ENCODE data around the gene MECP2.
A peak's percentile ranks its signal among the peaks of the same experiment; 100 is the strongest.

The MECP2 gene

GRCh38 chrX:154059231-154059630 is 38.3 kb downstream of the MECP2 start:
- DNase-seq = no peak

DNA sequence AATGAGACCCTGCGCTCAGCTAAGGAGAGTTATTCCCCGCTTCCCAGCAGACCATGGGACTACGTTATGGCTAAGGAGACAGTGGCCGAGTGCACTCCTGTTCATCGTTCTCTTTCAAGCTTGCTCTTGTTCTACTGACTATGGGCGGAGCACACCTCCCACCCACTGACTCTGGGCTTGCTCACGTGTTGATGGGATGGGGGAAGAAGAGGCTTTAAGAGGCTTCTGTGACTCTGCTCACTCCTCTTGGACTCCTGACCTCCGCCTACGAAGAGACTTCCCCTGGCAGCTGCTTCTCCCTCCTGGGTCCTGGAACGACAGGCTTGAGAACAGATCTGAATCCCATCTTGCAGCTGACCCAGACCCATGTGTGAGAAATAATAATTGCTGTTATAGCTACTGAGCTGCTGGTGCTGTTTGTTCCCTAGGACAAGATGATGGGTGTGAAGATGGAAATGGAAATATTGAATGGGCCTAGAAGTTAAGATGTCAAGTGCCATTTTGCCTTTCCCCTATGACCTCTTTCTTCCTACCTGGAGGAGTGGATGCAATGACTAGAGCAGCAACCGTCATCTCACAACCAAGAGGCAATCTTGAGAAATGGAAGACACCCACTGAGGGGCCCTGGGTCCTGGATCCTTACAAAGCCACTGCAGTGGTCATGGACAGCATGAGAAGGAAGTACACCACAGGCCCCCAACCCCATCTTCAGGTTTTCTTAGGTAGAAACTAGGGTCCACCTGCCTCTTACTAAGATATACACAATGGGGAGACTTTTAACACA is 39.1 kb downstream of the MECP2 start:
- DNase-seq = no peak

DNA sequence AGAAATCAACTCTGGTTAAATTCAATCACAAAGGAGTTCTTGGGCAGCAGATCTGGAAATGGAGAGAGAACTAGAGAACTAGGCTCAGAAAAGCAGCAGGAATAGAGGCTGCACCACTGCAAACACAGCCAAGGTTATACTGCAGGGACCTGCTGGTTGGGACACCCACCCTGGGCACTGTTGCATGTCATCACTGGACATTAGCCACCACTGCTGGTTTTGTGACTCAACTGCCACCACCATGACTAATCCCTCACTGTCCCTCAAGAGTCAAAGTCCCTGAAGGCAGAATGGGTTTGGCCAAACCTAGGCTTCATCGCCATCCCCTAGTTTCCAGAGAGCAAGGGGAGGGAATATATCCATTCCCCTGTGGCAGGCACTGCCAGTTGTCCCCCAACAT is 39.7 kb downstream of the MECP2 start:
- DNase-seq = no peak

DNA sequence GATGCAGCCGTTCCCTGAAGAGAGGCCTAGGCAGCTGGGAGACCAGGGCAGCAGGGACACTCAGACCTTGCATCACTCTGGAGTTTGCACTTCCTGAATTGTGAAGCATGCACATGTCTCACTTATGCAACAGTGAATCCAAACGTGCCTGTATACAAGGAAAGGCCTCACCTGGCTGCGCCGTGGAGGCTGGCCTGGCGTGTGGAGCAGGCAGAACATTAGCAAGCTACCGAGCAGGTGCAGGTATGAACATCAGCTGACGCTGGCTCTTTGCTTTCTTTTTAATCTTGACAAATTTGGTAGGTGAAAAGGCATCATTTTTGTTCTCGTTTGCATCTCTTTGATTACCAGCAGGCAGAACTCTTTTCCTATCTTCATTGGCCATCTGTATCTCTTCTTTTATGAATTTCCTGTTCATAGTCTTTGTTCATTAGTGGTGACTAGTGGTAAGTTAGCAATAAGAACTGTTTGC is 40.7 kb downstream of the MECP2 start:
- no peak for DNase-seq

DNA sequence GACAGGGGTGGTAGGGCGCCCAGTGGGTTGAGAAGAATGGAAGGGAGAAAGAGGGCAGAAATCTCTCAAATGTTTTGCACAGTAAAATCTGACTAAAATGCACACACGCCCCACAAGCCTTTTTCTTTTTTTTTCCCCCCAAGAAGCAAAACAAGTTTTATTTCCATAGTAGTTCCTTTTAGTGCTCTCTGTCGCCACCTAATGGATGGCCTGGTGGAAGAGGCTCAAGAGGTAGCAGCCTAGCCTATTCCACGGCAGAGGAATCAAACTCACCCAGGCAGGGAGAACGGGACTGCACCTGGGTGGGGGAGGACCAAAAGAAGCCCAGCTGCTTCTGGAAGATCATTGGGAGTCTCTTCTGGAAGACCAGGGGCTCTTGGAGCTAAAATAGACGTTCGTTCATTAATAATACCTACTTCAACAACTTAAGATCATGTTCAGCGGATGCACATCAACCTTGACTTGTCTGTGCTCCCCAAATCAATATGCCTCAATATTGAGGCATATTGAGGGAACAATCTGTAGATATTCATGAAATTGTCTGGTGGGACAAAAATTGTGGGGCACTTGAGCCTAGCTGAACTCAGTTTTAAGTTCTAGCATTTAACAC is 46.2 kb downstream of the MECP2 start:
- peak; percentile 1 for DNase-seq

GRCh38 chrX:154050113-154050495 is 47.4 kb downstream of the MECP2 start:
- no peak for DNase-seq

GRCh38 chrX:154049209-154050112 is 48.1 kb downstream of the MECP2 start:
- DNase-seq = no peak

GRCh38 chrX:154048398-154048797 is 49.1 kb downstream of the MECP2 start:
- no peak for DNase-seq

DNA sequence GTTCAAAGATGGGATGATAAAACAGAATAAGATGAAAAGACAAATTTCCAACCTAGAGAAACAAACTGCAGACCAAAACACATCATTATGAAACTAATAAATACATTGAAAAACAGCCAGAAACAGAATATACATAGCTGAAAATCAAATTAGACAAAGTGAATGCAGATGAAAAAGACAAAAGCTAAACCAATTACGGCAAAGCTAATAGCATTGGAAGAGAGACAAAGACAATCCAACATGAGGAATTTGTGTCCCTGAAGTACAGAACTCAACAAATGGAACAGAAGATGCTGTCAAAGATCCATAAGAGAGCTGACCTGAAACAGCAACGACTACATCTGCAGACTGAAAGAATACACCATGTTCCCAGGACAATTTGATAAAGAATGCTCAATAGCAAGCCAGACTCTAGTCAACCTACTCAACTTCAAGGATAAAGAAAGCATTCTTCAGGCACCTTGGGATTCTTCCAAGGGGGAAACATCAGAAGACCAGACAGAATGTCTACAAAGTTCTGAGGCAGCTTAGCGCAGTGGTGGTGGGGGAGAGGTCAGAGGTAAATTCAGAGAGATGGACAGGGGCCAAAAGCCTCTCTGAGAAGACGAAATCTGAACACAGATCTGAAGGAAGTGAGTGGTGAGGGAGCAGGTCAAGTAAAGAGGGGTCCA is 50.4 kb downstream of the MECP2 start:
- no peak for DNase-seq

DNA sequence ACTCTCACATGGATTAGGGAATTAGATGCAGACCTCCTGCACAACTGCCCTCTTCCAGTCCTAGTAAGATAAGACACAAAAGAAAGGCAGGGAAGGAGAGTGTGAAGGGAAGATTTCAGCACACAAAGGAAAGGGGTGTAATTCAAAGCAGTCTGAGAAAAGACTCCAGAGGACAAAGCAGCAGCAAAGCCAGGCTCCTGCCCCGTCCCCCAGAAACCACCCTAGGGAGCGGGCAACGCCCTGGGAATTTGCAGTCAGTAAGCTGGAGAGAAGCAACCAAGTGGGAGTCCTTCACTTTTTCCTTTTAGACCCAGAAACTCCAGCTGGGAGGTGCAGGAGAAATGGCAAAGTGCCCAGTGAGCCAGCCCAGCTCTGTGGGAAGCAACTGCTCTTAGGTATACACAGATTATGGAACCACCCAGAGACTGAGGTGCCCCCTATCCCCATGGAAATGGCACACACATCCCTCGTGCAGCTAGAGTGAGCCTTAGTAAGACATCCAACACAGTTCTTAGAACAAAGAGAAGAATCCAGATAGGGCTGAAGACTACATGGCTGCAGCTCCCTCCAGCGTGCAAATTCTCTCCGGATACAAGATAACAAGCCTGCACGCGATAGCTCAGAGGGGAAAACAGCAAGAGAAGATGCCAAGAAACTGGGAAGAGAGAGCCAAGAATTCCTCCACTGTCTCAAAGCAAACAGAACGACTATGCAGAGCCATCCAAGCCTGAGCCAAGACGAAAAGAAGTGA is 51.3 kb downstream of the MECP2 start:
- no peak for DNase-seq

DNA sequence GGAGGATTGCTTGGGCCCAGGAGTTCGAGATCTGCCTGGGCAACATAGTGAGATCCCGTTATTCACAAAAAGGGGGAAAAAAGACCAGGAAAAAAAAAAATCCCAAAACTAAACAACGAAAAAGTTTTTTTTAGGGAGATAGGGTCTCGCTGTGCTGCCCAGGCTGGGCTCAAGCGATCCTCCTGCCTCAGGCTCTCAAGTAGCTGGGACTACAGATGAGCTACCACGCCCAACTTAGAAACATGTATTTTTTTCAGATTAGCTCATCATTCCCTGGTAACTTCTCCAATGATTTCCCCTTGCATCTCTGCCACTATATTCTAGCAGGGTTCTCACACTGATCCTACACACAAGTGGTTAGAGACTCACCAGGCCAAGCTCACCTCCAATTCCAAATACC is 53.4 kb downstream of the MECP2 start:
- DNase-seq = no peak

- no peak for DNase-seq
These were observed 54.3 kb downstream of the MECP2 start for GRCh38 chrX:154043003-154043763.

DNA sequence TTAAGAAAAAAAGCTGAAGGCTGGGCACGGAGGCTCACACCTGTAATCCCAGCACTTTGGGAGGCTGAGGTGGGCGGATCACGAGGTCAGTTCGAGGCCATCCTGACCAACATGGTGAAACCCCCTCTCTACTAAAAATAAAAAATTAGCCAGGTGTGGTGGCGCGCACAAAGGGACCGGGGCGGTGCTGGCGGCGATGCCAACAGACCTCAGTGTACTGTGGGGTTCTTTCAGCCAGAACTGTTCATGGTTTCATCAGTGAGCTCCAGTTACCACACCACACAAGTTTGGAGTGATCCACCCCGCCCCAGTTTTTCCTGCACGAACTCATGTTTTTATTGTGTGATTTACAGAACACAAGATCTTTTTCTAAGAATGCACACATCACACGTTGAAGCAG is 56.7 kb downstream of the MECP2 start:
- no peak for DNase-seq

DNA sequence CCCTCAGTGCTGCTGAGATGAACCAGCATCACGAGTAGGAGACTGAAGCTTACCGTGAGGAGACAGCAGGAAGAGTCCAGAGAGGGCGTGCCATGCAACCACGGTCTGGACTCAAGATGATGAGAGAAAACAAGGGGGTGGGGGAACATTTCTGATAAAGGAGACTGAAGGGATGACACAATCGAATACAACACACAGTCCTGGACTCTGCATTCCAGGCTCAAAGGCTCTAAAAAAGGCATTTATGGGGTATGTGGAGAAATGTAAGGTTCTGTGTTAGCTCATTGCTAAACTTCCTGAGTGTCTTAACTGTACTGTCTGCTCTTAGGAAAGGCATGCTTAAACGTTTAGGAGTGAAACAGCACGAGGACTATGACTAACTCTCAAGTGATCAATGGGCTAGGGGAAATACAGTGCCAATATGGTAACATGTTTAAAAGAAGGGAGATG is 57.2 kb downstream of the MECP2 start:
- DNase-seq = no peak

DNA sequence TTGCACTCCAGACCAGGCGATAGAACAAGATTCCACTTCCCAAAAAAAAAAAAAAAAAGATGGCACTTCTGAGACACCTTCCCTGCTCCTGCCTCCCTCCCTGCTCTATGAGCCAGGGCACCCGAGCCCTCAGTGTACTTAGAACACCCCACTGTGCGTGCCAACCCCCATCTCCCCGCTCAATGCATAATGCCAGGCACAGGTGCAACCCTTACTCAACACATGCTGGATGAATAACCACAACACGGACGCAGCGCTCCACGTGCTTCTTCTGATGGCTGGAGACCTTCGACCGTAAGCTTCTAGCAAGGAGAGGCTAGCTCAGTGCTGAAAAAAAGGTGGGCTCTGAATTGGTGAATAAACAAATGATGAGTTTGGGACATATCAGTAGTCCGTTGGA is 57.9 kb downstream of the MECP2 start:
- no peak for DNase-seq

DNA sequence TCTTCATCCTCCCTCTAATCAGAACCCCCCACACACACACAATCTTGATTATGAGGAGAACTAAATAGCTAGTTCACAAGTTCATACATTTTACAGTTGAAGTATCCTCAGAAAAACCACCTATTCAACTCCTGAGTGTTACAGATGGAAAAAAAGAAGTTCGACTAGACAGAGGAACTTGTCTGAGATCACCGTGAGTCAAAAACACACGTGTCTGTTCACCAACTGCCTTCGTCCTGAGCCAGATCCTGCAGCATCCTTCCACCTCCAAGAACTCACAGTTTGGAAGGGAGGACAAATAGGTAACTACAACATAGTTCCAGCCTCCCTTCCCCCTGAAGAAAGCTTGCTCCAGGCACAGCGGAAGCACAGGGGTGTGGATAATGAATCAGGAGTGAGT is 58.9 kb downstream of the MECP2 start:
- no peak for DNase-seq

- no peak for DNase-seq
These were observed 59.8 kb downstream of the MECP2 start for GRCh38 chrX:154037754-154038153.

- DNase-seq = no peak
These were observed 61.0 kb downstream of the MECP2 start for GRCh38 chrX:154036513-154036912.

DNA sequence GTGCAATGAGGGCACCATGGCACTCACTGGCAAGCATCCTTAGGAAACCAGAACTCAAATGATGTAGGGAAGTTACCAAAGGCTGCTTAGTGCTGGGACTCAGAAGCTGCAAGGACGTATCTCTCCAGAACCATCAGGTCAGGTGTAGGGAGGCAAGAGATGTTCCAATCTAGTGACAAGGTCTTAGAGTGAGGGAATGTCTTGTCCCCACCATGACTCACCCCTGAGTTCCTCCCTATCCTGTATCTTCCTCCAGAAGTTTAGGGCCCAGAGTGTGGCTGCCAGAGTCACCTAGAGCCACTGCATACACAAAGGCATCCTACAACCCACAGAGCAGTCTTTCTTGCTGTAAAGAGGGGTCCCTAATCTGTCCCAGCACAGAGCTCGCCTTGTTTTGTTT is 63.7 kb downstream of the MECP2 start:
- no peak for DNase-seq

- DNase-seq = no peak
These were observed 64.9 kb downstream of the MECP2 start for GRCh38 chrX:154032653-154033052.

DNA sequence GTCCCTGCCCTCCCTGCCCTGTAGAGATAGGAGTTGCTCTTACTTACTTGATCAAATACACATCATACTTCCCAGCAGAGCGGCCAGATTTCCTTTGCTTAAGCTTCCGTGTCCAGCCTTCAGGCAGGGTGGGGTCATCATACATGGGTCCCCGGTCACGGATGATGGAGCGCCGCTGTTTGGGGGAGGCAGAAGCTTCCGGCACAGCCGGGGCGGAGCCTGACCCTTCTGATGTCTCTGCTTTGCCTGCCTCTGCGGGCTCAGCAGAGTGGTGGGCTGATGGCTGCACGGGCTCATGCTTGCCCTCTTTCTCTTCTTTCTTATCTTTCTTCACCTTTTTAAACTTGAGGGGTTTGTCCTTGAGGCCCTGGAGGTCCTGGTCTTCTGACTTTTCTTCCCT is 65.4 kb downstream of the MECP2 start:
- no peak for DNase-seq

All from NCI-H524 treated with DMSO at 0.1 percent for 48 hours (cell line).